DMS79 (cell line): ENCODE results near the gene NR4A1.

Source experiments
- DNase-seq: peaks from one replicate; lab custom pipeline; 2025; lab: John Stamatoyannopoulos, UW

NR4A1 gene

DNA sequence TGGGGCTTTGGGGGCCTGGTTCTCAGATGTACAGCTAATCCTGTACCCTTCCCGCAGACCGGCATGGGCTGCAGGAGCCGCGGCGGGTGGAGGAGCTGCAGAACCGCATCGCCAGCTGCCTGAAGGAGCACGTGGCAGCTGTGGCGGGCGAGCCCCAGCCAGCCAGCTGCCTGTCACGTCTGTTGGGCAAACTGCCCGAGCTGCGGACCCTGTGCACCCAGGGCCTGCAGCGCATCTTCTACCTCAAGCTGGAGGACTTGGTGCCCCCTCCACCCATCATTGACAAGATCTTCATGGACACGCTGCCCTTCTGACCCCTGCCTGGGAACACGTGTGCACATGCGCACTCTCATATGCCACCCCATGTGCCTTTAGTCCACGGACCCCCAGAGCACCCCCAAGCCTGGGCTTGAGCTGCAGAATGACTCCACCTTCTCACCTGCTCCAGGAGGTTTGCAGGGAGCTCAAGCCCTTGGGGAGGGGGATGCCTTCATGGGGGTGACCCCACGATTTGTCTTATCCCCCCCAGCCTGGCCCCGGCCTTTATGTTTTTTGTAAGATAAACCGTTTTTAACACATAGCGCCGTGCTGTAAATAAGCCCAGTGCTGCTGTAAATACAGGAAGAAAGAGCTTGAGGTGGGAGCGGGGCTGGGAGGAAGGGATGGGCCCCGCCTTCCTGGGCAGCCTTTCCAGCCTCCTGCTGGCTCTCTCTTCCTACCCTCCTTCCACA is 7.6 kb downstream of the NR4A1 start:
- no peak for DNase-seq

DNA sequence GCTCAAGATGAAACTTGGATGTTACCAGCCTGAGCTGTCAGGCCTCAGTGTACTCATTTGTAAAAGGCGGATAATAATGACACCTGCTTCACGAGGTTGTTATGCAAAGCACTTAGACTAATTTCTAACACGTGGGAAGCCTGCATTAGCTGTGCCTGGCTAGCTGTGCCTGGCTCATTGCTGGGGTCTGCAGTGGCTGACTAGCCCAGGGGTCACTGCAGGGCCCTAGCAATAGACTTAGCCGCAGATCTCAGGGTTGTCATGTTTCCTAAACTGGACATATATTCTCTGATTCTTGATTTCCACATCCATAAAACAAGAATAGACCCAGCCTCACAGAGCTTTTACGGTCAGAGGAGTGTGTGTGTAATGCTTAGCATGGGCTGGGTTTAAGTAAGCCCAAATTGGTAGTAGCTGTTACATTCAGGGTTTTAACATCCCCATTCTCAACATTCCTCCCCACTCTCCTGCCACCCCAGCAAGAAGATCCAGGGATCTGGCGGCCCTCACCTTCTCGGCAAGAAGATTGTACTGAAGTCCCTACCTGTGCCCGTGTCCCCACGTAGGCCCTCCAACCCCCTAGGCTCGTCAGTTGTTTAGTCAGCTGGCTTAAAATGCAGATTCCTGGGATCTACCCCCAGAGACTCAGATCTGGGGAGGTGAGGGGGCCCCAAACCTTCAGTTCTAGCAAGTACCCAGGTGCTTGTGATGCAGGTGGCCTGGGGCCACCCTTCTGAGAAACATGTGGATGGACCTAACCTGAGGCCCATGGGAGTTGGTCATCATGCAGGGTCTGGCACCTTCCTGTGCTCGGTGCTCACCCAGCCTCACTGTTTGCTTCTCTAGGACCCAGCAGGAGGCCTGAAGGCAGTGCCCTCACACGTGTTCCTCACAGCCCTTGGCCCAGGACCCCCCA is 8.6 kb downstream of the NR4A1 start:
- DNase-seq, result no peak

DNA sequence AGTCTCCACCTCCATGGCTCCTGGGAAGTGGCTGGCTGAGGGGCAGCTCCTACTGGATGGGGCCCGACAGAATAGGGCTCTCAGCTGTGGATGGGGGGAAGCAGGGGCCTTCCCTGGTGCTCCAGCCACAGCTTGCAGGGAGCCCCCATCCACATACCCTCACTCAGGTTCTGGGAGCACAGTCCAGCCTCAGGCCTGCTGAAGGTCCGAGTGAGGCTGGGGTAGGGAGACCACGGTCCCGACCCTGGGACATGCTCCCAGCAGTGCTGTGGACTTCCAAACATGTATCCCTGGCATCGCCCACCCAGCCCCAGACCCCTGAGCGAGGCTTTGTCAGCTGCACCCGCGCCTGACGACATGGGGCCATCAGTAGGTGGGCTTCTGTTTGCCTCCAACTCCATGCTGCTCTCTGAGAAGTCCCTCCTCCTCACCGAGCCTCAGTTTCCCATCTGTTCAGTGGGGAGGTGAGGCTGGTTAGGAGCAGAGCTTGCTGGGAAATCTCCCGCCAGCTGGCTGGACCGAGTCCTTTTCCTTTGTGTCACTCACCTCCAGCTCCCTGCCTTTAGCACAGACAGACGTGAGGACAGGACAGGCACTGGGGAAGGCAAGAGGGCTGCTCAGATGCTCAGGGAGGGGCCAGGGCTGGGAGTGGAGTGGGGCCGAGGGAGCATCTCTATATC is 9.4 kb downstream of the NR4A1 start:
- no peak for DNase-seq

DNA sequence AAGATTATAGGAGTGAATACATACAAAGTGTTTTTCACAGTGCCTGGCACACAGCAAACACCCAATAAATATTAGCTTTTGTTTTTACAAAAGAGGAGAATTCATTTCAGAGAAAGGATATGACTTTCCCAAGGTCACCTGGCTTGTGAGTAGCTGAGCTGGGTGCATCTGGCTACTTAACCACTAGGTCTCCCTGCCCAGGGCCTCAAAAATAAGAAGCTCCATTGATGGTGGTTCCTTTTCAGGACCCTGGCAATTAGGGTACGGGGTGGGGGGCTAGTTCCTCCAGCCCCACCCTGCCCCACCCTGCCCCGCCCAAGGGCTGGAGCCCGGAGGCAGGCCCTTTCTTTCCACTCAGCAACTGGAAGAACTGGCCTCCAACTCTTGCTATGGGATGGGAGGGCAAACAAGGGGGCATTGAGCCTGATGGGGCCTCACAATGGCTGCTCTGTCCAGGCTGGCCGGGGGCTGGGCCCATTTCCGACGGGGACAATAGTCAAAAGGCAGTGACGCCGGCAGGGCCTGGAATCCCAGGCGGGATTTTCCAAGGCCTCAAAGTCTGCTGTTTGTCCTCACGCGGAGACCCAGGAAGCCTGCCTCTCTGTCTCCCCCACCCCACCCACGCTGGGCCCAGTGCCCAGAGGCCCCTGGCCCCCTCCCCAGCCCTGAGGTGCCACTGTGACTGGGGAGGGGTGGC is 10.4 kb downstream of the NR4A1 start:
- DNase-seq, result no peak

DNA sequence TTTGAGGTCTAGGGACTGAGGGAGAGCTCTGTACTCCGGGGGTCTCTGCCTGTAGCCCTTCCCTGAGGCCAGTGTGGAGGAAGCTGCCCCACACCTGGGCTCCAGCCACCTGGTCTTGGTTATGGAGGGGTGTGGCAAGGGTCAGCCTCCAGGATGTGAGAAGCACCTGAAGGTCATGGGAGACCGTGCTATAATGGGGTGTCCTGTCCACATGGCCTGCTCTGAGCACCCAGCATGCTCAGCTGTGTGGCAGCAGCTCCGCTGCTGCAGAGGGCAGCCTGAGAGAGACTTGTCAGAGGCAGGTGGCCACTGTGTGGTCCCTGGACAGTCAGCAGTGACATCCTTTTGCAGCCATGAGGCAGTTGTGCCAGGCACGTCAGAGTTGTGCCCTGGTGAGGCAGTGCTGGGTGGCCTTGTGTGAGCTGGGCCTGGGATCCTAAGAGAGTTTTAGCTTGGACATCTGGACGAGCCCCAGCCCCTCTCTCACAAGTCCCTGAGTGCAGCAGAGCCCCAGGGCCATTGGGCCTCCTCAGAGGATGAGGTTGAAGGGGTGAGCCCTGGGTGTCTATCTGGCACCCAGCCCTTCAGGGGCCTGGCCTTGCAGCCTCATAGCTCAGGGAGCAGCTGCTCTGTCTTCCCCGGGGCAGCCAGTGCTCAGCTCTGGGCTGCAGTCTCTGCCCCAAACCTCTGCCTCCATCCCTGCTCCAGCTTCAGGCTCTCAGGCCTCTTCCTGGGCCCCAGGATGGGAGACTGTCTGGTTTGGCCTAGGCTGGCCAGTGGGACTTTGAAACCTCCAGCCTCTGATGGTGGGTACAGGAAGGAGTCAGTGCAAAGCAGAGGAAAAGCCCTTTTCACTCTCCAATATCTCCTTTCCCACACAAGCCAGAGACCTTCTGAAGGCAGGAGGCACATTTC is 11.2 kb downstream of the NR4A1 start:
- no peak for DNase-seq

DNA sequence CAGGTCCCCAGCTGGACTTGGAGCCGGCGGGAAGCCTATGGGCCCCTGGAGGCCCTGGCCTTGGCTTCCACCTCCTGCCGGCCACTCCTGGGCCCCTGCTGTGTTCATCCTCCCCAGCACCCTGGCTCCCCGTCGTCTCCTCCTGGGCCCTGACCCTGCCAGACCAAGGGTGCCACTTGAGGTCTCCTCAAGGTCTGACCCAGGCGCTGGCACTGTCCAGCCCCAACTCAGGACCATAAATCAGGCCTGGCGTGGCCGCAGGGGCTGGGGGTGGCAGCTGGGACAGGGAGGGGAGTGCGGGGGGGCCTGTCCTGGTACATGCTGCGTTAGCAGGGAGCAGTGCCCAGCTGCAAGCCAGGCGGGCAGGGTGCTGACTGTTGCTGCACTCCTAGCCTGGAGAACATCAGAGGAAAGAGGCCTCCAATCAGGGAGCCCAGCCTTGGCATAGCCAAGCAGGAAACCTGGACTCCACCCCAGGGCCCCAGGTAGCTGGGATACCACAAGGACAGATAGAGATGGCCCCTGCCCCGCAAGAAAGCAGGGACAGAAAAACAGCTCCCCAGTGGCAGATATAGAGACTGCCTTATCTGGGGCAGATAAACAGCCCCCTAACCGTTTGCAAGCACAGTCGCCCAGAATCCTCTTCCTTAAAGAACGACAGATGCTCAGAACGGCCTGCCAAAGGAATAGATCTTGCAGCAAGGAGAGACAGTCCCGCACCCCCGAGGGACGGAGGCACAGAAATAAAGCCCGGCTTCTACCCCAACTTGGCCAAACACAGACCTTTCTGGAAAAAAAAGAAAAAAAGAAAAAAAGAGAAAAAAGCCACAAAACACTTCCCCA is 12.1 kb downstream of the NR4A1 start:
- DNase-seq, result no peak

DNA sequence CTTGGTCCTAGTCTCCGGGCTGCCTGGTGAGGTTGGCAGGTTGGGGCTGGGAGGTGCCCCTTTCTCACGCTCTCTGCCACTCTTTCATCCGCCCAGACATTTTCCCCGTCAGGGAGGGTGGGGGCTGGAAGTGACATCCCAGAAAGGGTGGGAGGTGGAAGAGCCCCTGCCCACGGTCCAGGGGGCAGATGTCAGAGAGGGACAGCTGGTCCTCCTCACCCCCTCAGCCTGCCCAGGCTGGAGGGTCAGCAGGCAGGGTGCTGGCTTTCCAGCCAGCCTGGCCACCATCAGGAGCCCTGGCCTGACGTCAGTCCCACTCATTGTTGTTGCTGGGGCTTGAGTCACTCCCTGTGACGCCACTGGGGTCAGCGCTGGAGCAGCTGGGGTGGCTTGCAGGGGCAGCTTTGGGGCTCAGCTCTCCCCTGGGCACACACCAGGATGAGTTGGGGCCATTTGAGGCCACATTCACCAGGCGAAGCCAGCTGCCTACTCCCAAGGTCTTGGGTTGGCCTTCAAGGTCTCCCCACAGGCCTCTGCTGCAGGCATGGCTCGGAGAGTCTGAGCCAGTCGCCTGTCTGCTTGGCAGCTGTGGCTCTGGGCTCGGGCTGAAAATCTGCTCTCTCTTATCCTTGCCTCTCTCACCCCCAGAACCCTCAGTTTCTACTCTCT is 12.9 kb downstream of the NR4A1 start:
- no peak for DNase-seq

DNA sequence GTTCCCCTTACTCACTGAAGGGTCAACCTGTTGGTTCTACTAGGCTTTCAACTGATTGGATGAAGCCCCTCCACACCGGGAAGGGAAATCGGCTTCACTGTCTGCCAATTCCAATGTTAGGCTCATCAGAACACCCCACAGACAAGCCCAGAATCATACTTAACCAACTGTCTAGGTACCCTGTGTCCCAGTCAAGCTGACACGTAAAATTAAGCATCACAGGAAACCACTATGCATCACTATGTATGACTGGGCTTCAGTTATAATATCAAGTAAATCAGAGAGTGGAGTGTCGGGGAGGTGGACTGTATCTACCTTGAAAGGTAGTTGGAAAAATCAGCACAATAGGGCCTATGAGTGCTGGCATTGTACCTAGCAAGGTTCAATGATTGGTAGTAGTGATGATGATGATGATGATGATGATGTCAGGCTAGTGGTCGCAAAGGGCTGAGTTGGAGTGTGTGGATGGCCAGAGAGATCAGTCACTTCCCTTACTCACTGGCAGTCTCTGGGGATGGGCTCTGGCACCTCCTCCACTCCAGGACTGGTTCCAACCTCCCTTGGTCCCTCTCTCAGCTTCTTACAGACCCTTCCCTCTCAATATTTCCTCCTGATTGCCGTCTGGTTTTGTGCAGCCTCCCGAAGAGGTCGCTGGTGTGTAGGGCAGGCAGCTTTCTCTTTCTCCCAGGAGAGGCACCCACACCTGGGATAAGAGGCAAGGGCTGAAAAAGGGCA is 15.3 kb downstream of the NR4A1 start:
- no peak for DNase-seq

DNA sequence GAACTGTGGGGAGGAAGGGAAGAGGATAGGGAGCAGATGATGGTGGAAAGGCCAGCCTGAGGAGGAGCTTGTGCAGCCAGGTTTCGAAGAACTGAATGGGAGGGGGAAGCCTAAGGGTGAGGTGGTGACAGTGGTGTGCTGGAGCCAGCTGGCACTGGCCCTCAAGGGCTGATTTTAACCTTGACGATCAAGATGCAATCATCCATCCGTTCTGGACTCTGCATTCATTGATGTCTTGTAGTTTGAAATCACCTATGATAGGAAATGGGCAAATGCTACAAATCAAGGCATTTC is 15.8 kb downstream of the NR4A1 start:
- DNase-seq, result no peak

DNA sequence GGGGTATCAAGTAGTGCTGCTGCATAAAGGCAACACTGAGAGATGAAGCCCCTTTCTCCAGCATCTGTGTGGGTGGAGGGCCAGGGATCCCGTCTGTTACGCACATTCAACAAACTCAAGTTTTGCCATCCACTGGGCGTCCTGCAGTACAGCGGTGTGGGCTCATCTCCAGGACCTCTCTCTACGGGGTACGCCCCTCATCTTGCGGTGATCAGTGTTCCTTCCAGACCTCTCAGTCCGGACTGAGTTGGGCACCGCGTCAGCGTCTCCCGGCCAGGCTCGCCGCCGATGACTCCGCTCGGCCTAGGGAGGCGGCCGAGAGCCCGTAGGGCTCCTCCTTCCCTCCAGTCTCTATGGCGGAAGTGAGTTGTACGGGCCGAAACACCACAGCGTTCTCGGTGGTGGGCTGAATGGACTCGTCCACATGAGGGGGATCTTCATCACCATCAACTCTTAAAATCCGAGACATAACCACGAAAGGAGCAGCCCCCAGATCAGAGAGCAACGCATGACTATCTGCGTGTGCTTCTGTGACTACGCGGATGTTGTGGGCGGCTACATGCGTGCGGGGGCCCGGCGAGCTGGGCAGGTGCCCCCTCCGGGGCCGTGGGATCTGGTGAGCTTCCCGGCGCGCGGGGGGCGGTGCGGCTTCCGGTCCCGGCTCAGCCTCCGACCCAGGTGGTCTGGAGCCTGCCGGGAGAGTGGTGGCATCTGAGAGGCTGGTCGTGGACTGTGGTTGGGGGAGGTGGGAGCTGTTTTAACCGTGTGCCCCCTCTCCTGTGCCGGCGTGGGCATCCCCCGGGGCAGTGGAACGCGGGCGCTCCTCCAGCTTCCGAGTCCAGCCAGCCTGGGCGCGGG is 18.3 kb downstream of the NR4A1 start, which contains the start of gene ATG101:
TSS of gene ATG101 (plus strand) at position 652 of the 858 bp plus-strand sequence. CDS start 3,673 bp downstream, outside the sequence.
- peak; percentile 67 for DNase-seq

DNA sequence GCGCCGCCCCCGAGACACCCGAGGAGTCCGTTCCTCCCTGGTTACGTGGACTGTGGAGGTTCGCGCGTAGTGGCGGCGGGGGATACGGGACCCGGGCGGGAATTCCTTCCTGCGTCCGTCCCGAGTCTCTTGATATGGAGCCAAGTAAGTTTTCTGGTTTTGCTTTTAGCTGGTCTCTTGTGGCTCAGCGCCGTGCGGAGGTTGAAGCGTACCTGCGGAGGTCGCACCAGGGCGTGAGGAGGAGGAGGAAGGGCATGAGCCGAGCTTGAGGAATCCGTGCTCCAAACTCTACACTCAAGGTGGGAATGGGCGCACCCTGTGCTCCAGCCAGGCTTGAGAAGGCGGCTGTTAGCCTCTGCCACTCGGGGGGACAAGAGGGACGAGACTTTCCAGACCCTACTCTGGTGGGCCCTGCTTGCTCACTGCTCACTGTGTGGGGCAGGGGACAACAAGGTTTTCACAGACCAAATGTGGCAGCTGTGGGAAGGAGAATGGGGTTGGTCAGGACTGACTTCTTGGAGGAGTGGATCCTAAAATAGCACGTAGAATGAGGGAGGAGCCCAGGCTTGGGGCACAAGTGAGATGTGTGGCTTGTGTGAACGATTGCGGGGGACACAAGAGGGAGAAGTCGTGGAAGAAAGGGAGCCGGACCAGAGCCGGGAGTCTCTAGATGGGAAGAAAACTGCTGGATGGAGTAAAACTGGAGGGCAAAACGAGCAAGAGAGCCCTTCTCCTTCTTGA is 19.1 kb downstream of the NR4A1 start:
- DNase-seq, result no peak

DNA sequence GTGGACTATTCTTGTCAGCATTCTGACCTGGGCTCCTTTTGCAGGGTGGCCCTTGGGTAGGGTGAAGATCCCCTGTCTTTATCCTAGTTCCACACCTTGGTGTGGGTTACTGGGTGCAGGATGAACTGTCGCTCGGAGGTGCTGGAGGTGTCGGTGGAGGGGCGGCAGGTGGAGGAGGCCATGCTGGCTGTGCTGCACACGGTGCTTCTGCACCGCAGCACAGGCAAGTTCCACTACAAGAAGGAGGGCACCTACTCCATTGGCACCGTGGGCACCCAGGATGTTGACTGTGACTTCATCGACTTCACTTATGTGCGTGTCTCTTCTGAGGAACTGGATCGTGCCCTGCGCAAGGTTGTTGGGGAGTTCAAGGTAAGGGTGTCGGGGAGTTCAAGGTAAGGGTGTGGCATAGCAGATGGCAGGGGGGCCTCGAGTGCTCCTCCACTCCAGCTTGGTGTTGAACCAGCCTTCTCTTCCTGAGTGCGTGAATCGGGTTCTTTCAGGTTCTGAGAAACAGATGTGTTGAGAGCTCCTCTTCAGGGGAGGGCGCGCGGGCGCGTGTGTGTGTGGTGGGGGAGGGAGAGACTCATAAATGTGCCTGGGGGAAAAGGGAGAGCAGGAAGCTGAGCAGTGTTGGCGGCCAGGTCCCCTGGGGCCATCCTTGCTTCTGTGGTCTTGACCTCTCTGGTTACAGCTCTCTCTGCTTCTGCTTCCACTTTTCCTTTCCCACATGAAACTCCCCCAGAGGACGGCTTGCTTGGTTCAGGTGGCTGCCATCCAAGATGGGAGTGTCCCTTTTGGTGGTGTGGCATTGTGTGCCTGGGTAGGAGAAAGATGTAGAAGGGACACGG is 22.5 kb downstream of the NR4A1 start:
- peak; percentile 70 for DNase-seq

DNA sequence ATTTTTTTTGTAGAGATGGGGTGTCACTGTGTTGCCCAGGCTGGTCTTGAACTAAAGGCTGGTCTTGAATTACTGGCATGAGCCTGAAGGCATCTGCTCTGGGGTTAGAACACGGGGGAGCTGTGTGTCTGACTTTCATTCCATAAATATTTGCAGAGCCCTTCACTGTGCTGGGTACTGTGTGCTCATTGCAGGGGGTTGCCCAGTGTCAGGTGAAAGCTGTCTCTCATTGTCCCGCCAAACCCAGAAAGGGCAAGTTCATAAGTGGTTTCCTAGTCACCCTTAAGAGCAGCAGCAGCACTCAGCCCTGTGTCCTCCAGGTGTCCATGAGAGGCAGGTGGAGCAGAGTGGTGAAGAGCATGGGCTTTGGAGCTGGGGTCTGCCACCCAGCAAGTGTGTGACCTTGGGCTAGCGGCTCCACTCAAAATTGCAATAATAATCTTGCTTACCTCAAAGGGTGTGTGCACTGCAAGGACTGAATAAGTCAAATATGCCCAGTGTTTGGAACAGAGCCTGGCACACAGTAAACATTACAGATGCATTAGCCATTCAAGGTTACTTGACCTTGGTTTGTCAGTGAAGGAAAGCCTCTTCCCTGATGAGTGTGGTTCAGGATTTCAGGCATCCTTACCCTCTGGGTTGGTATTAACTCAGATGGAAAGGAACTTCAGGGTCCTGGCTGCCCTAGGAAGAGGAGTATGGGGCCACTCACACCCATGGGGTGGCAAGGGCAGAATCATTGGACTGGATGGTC is 23.9 kb downstream of the NR4A1 start:
- DNase-seq, result peak; percentile 75

DNA sequence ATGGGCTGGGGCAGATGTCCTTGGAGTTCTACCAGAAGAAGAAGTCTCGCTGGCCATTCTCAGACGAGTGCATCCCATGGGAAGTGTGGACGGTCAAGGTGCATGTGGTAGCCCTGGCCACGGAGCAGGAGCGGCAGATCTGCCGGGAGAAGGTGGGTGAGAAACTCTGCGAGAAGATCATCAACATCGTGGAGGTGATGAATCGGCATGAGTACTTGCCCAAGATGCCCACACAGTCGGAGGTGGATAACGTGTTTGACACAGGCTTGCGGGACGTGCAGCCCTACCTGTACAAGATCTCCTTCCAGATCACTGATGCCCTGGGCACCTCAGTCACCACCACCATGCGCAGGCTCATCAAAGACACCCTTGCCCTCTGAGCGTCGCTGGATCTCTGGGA is 25.6 kb downstream of the NR4A1 start:
- DNase-seq, result no peak

DNA sequence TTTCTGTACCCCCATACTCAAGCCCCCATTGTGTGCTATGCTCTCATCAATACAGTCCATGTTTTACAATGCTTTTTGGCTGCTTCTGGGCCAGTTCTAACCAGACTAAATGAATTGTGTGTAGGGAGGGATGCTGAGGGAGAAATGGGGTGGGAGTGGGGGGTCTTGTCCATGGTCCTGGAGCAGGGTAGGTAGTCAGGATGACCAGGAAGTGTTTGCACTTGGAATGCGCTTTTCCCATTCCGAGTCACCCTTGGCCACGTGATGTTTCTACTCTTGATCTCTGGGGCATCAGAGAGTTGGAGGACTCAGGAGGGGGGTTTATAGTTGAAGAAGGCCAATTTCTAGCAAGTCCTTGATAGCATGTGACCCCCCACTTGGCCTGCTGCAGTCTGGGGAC is 27.0 kb downstream of the NR4A1 start:
- DNase-seq, result no peak
